ENCODE measurements around the gene KCNB1.

KCNB1 gene

DNA sequence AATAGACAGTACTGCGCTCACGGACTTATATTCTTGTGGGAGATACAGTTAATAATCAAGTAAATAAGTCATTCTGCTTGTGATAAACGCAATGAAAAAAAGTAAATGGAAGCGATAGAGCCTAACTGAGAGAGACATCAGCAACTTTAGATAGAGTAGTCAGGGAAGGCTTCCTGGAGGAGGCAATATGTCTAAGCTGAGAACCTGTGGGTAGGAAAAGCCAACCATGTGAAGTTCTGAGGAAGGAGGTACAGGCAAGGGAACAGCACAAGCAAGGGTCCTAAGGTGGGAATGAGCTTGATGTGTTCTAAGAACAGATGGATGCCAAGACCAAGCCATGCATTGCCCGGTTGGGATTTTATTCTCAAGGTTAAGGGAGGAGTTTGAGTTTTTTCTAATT is 7.2 kb upstream of the KCNB1 start:
- Histone ChIP-seq H3K79me2 (ENCODE audit: control insufficient read depth, low read length) (no peaks in the 10 kb centered on the region), H3K27me3 (ENCODE audit: control insufficient read depth, low read length) (peaks cover 37% of the 10 kb centered on the region), H3K4me3 (ENCODE audit: low read length) (no peak overlapping the region), H4K20me1 (ENCODE audit: control insufficient read depth, insufficient read depth, low read depth, low read length) (no peaks in the 10 kb centered on the region), H3K27ac (ENCODE audit: low read depth, low read length) (no peak overlapping the region), H3F3A (ENCODE audit: control insufficient read depth, insufficient read depth) (no peaks in the 10 kb centered on the region), H3K9me2 (replicated peaks; ENCODE audit: control insufficient read depth, low read length) (no peaks in the 10 kb centered on the region), H3K4me1 (ENCODE audit: control insufficient read depth, low read length) (no peaks in the 10 kb centered on the region), H3K9me3 (ENCODE audit: control insufficient read depth, insufficient read depth, low read length) (no peaks in the 10 kb centered on the region), H3K36me3 (ENCODE audit: control insufficient read depth, low read length) (no peaks in the 10 kb centered on the region), H3K4me2 (ENCODE audit: low read length) (no peak overlapping the region)
- no peak for TF ChIP-seq CTCF (IDR thresholded peaks at IDR 0.05; ENCODE audit: low read depth, low read length, poor library complexity, severe bottlenecking)
- TF ChIP-seq EZH2phosphoT487 (IDR thresholded peaks at IDR 0.05; ENCODE audit: borderline replicate concordance, low read length): no peak

- H3K4me1 ChIP-seq (ENCODE audit: control insufficient read depth, low read length): peaks cover 4% of the 10 kb centered on the region
- H3F3A ChIP-seq (ENCODE audit: control insufficient read depth, insufficient read depth): no peaks in the 10 kb centered on the region
- no peak overlapping the region for H3K4me3 ChIP-seq (ENCODE audit: low read length)
- H4K20me1 ChIP-seq (ENCODE audit: control insufficient read depth, insufficient read depth, low read depth, low read length): no peaks in the 10 kb centered on the region
- no peaks in the 10 kb centered on the region for H3K79me2 ChIP-seq (ENCODE audit: control insufficient read depth, low read length)
- H3K27me3 ChIP-seq (ENCODE audit: control insufficient read depth, low read length): peaks cover 45% of the 10 kb centered on the region
- no peaks in the 10 kb centered on the region for H3K9me2 ChIP-seq (replicated peaks; ENCODE audit: control insufficient read depth, low read length)
- no peaks in the 10 kb centered on the region for H3K9me3 ChIP-seq (ENCODE audit: control insufficient read depth, insufficient read depth, low read length)
- H3K27ac ChIP-seq (ENCODE audit: low read depth, low read length): no peak overlapping the region
- H3K4me2 ChIP-seq (ENCODE audit: low read length): no peak overlapping the region
- TF ChIP-seq CTCF (IDR thresholded peaks at IDR 0.05; ENCODE audit: low read depth, low read length, poor library complexity, severe bottlenecking) (no peak), EZH2phosphoT487 (IDR thresholded peaks at IDR 0.05; ENCODE audit: borderline replicate concordance, low read length) (no peak)
- H3K36me3 ChIP-seq (ENCODE audit: control insufficient read depth, low read length): no peaks in the 10 kb centered on the region
These were observed 3.6 kb upstream of the KCNB1 start for GRCh38 chr20:49486064-49486463.

DNA sequence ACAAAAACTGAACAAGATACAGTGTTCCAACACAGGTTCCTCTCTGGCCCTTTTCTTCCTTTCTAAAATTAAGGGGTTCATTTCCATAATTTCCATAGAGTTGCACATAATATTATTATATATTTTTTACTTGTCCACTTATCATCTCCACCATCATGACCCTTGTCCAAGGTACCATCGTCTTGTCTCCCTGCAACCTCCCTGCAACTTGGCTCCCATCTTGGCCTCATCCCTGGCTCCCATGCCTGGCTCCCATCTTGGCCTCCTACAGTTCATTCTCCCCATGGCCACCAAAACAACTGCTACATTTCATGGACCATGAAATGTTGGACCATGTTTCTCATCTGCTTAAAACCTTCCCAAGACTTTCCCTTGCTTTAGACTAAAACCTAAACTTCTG is 3.1 kb upstream of the KCNB1 start:
- H3K27me3 ChIP-seq (ENCODE audit: control insufficient read depth, low read length): peaks cover 43% of the 10 kb centered on the region
- no peaks in the 10 kb centered on the region for H3K9me2 ChIP-seq (replicated peaks; ENCODE audit: control insufficient read depth, low read length)
- no peaks in the 10 kb centered on the region for H3F3A ChIP-seq (ENCODE audit: control insufficient read depth, insufficient read depth)
- H3K4me1 ChIP-seq (ENCODE audit: control insufficient read depth, low read length): peaks cover 4% of the 10 kb centered on the region
- no peaks in the 10 kb centered on the region for H3K9me3 ChIP-seq (ENCODE audit: control insufficient read depth, insufficient read depth, low read length)
- H3K4me2 ChIP-seq (ENCODE audit: low read length): no peak overlapping the region
- no peaks in the 10 kb centered on the region for H4K20me1 ChIP-seq (ENCODE audit: control insufficient read depth, insufficient read depth, low read depth, low read length)
- H3K36me3 ChIP-seq (ENCODE audit: control insufficient read depth, low read length): no peaks in the 10 kb centered on the region
- TF ChIP-seq EZH2phosphoT487 (IDR thresholded peaks at IDR 0.05; ENCODE audit: borderline replicate concordance, low read length): no peak
- TF ChIP-seq CTCF (IDR thresholded peaks at IDR 0.05; ENCODE audit: low read depth, low read length, poor library complexity, severe bottlenecking): no peak
- H3K79me2 ChIP-seq (ENCODE audit: control insufficient read depth, low read length): no peaks in the 10 kb centered on the region
- H3K27ac ChIP-seq (ENCODE audit: low read depth, low read length): no peak overlapping the region
- H3K4me3 ChIP-seq (ENCODE audit: low read length): no peak overlapping the region

Data from DOHH2 (cell line).